GM19324 (cell line): ENCODE data around the gene TREM1.
"Not testable (repeated sequence)": the region's sequence is repeated elsewhere in the genome, so short reads cannot be mapped to it uniquely, and the experiment has no call there.

Experiments used
- ATAC-seq: cut with Tn5 transposase; IDR thresholded peaks from one replicate; pipeline ENCODE4 v1.9.1; 2021; ENCODE audit warnings: mild to moderate bottlenecking, moderate library complexity; ENCODE audit not compliant: unreplicated experiment, low FRiP score

Gene TREM1

GRCh38 chr6:41266541-41266940, 19.9 kb downstream of the TREM1 start:
- ATAC-seq = no peak

- ATAC-seq = no peak
These were observed 23.2 kb downstream of the TREM1 start for GRCh38 chr6:41263267-41263666.

GRCh38 chr6:41262401-41262800, 24.1 kb downstream of the TREM1 start:
- ATAC-seq = no peak

- no peak for ATAC-seq
These were observed 28.3 kb downstream of the TREM1 start for GRCh38 chr6:41258196-41258493.

- no peak for ATAC-seq
These were observed 28.9 kb downstream of the TREM1 start for GRCh38 chr6:41257369-41258195.

GRCh38 chr6:41256383-41256782, 30.1 kb downstream of the TREM1 start:
- ATAC-seq = no peak

GRCh38 chr6:41255638-41256246, 30.7 kb downstream of the TREM1 start:
- no peak for ATAC-seq

- ATAC-seq = no peak
These were observed 31.4 kb downstream of the TREM1 start for GRCh38 chr6:41255110-41255509.

GRCh38 chr6:41252401-41253169, 33.9 kb downstream of the TREM1 start:
- no peak for ATAC-seq

- no peak for ATAC-seq
These were observed 38.4 kb downstream of the TREM1 start for GRCh38 chr6:41247882-41248705.

- ATAC-seq = no peak
These were observed 39.1 kb downstream of the TREM1 start for GRCh38 chr6:41247288-41247865.

- not testable (repeated sequence) for ATAC-seq
These were observed 40.0 kb downstream of the TREM1 start for GRCh38 chr6:41246529-41246928.

- no peak for ATAC-seq
These were observed 46.9 kb downstream of the TREM1 start for GRCh38 chr6:41239467-41240159.

GRCh38 chr6:41237128-41237527, 49.4 kb downstream of the TREM1 start:
- ATAC-seq = no peak

- no peak for ATAC-seq
These were observed 50.2 kb downstream of the TREM1 start for GRCh38 chr6:41236276-41236675.

GRCh38 chr6:41232667-41233066, 53.8 kb downstream of the TREM1 start:
- ATAC-seq = no peak

GRCh38 chr6:41231246-41231645, 55.2 kb downstream of the TREM1 start:
- no peak for ATAC-seq

- ATAC-seq = no peak
These were observed 56.8 kb downstream of the TREM1 start for GRCh38 chr6:41229721-41230120.

- ATAC-seq = no peak
These were observed 57.9 kb downstream of the TREM1 start for GRCh38 chr6:41228616-41229015.

- no peak for ATAC-seq
These were observed 58.4 kb downstream of the TREM1 start, which contains the start of gene TREML4 for GRCh38 chr6:41228096-41228495. Gene TREML4, plus strand, starts transcription at chr6:41228349. Its CDS starts 79 bp downstream, at chr6:41228428.
